Measurements from ENCODE around the gene CCL28. TPM values are rescaled to one million over a fixed set of nuclear protein-coding genes. Genes with fewer than 3 reads are reported as not detected.

CCL28 gene
- total and polyA plus RNA-seq, 2 donors (not counting 3 experiments of a cell fraction or from before 2014, with no cell fraction given) = 1.2 to 1.8 TPM

GRCh38 chr5:43396762-43397304 lies 15.4 kb downstream of the CCL28 start:
- FAIRE-seq = peak; percentile 8
- dilution Hi-C loops (cut with MboI; ENCODE audit: extremely low pct_ligation_motif_present, low sequenced_read_pairs) (no loop called here), intact Hi-C loops (cut with micrococcal nuclease) (no loop called here)
- peaks cover 3% of the 10 kb centered on the region in 2 experiments for H3K27me3 ChIP-seq (ENCODE audit: control insufficient read depth in 2 of 2, insufficient read depth in 2 of 2, low read length in 2 of 2)
- H3K9me1 ChIP-seq (replicated peaks; ENCODE audit: control insufficient read depth, extremely low read depth, insufficient read depth, low read length) = no peaks in the 10 kb centered on the region
- H3K9ac ChIP-seq (replicated peaks; ENCODE audit: extremely low read depth, insufficient read depth, low read length) = peak overlapping the region; percentile 17
- H3K36me3 ChIP-seq (ENCODE audit: control insufficient read depth in 2 of 2, extremely low read depth in 1 of 2, insufficient read depth in 2 of 2, low read length in 2 of 2) = no peaks in the 10 kb centered on the region
- peak overlapping the region; percentile 100 for H2AFZ ChIP-seq (ENCODE audit: low read depth, low read length)
- peaks cover 6% of the 10 kb centered on the region for H3K4me1 ChIP-seq (ENCODE audit: control insufficient read depth, extremely low read depth, insufficient read depth, low read length)
- peak overlapping the region; percentile 93 for H3K4me2 ChIP-seq (ENCODE audit: insufficient read depth, low read length)
- peak overlapping the region; percentile 15 to 74 (median 37) for H3K4me3 ChIP-seq (replicated peaks in 1 of 3; ENCODE audit: insufficient read depth in 1 of 3, low read depth in 1 of 3, low read length in 3 of 3)
- H4K20me1 ChIP-seq (replicated peaks; ENCODE audit: control insufficient read depth, extremely low read depth, insufficient read depth, low read length) = no peaks in the 10 kb centered on the region
- H3K9me3 ChIP-seq (replicated peaks; ENCODE audit: control insufficient read depth, insufficient read depth, low read length) = no peaks in the 10 kb centered on the region
- ChIA-PET POLR2A (no interaction called here), CTCF (interaction anchor here (1.7 to 2.3 kb wide), 2 partner anchors 87 to 813 kb away, joined by 3 to 12 read pairs; partner anchors contain the start of gene TMEM267)
- TF ChIP-seq CTCF (IDR thresholded peaks at IDR 0.05; ENCODE audit: extremely low read depth in 1 of 2, insufficient read depth in 1 of 2, low read depth in 1 of 2, low read length in 2 of 2) (no peak), POLR2AphosphoS5 (IDR thresholded peaks at IDR 0.05; ENCODE audit: insufficient read depth, low read depth, low read length) (no peak), POLR2A (IDR thresholded peaks at IDR 0.05; ENCODE audit: low read depth, low read length) (no peak), MYC (IDR thresholded peaks at IDR 0.05; ENCODE audit: low read depth, low read length) (no peak), FOS (IDR thresholded peaks at IDR 0.05; ENCODE audit: borderline replicate concordance, insufficient read depth, low read length) (no peak), MAX (IDR thresholded peaks at IDR 0.05; ENCODE audit: insufficient read depth, insufficient read length) (no peak), GATA2 (IDR thresholded peaks at IDR 0.05; ENCODE audit: insufficient read depth, insufficient read length, low read depth, low read length) (no peak)
- H3K79me2 ChIP-seq (ENCODE audit: control insufficient read depth, insufficient read depth, low read length) = no peaks in the 10 kb centered on the region
- H3K27ac ChIP-seq (ENCODE audit: insufficient read depth, low read depth, low read length) = no peak overlapping the region
- peak; percentile 26 for DNase-seq (ENCODE audit: low read depth, low spot score)
- BruUV-seq (replicated peaks) = TSS peak; percentile 45

Measured in endothelial cell of umbilical vein (primary cell).